CD4-positive, alpha-beta T cell treated with Interleukin-21 for 1 hour (primary cell): ENCODE results near the gene EPGN.
A peak's percentile ranks its signal among the peaks of the same experiment; 100 is the strongest.
"Not testable (repeated sequence)": the region's sequence is repeated elsewhere in the genome, so short reads cannot be mapped to it uniquely, and the experiment has no call there.

Source experiments
- DNase-seq: peaks from one replicate; pipeline ENCODE4 v3.0.0-alpha.2; 2020

Gene EPGN

DNA sequence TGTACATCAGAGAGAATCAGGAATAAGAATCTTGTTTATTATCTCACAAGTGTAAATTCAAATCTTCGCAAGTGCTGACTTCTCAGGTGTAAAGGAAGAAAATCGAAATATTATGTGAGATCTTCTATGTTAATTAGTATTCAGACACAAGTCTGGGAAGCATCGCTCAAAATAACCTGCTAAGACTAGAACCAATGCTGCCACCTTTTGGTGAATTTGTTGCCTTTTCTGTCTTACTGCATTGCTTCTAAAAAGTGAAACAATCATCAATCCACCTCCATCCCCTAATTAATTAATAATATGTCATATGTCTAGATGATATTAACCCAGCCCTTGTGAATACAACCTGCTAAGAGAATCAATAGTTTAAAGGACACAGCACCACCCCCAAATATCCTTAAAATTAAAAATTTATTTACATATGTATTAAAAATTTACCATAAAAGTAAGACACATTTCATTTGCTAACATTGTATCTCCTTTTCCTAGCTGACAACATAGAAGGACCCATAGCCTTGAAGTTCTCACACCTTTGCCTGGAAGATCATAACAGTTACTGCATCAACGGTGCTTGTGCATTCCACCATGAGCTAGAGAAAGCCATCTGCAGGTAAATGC lies 3.5 kb downstream of the EPGN start:
- peak; percentile 49 for DNase-seq

DNA sequence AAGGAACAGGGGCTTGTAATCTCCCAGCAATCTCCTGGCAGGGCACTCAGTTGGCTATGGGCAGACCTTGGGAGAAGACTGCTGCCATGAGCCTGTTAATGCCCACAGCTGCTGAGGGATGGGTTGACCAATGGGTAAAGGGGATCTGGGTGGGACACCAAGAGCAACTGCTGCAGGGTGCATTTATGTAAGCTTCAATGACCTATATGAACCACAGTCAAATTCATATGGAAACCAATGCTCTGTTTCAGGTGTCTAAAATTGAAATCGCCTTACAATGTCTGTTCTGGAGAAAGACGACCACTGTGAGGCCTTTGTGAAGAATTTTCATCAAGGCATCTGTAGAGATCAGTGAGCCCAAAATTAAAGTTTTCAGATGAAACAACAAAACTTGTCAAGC lies 6.1 kb downstream of the EPGN start:
- DNase-seq: no peak

- DNase-seq: no peak
Measured at GRCh38 chr4:74314944-74315343, 6.7 kb downstream of the EPGN start.

DNA sequence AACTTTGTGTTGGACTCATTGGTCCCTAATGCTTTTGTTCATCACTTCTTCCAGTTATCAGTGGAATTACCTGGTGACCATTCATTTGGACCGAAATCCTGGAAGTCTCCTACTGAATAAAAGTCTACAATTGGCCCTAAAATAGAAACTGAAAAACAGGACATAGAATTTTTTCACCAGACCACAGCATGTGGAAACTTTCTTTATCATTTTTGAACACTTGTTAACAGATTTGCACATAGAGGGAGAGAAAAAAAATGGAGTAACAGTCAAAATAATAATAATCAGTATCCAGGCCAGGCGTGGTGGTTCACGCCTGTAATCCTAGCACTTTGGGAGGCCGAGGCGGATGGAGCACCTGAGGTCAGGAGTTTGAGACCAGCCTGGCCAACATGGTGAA lies 7.1 kb downstream of the EPGN start:
- DNase-seq: no peak

- no peak for DNase-seq
Measured at GRCh38 chr4:74316397-74316796, 8.1 kb downstream of the EPGN start.

- DNase-seq: no peak
Measured at GRCh38 chr4:74317616-74318246, 9.5 kb downstream of the EPGN start.

- no peak for DNase-seq
Measured at GRCh38 chr4:74318276-74318675, 10.0 kb downstream of the EPGN start.

DNA sequence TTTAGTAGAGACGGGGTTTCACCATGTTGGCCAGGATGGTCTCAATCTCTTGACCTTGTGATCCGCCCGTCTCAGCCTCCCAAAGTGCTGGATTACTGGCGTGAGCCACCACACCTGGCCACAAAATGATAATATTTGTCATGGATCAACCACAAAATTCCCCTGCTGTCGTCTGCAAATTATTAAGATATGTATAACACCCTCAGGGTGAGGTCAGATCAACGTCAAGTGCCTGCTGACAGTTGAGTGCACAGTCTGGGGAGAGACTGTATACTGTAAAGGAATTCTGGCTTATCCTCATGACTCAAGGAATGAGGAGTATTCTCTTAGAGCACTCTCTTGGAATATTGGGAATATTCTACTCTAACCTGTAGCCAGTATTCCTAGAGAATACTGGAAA lies 11.2 kb downstream of the EPGN start:
- no peak for DNase-seq

GRCh38 chr4:74320559-74321118 lies 12.4 kb downstream of the EPGN start:
- DNase-seq: peak; percentile 41

DNA sequence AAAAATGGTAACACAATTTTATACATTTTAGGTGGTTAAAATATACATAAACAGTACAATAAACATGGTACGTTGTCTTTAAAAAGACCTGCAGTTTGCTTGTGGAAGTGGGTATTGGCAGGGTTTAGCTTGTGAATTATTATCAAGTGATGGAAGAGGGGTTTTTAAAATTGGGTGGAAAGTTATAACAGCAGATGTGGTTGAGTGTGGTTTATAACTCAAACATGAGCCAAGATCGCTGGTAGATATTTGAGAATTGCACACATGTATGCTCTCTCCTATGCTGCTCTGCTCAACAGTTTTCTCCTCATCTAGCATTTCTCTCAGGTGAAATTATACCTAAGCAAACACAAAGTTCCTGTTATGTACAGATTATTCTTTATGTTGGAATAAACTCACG lies 14.0 kb downstream of the EPGN start:
- DNase-seq: no peak

DNA sequence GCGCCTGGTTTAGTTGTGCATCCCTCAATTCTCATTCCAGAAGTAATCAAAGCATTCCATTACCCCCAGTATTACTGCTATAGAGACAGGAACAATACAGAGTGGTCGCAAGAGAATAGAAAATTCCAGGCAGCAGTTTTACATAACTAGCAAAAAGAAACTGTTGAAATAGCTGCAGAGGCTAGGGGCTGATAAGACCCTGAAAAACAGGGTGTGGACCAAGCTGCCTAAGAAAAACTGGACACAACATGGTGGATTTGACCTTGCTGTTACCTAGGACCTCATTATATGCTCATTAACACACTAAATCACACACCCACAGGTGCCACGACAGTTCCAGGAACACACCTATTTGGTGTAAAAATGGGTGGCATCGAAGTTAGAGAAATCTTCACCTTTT lies 15.4 kb downstream of the EPGN start:
- DNase-seq: no peak

DNA sequence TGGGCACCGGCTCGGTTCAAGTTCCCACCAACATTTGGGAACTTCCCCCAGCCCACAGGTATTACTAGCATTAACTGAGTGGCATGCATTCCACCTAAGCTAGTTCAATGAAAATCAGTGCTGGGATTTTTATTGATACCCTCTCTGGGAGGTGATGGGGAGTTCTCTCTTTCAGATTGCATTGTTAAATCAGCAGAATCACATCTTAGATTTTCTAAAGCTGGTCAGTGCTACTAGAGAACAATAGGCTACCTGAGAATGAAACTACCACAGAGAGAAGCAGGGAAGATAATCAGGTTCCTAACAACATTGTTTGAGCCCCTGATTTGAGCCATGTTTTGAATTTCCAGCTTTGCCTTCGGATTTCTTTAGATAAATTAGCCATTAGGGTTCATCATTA lies 16.0 kb downstream of the EPGN start:
- no peak for DNase-seq

- DNase-seq: no peak
Measured at GRCh38 chr4:74325886-74326285, 17.6 kb downstream of the EPGN start.

DNA sequence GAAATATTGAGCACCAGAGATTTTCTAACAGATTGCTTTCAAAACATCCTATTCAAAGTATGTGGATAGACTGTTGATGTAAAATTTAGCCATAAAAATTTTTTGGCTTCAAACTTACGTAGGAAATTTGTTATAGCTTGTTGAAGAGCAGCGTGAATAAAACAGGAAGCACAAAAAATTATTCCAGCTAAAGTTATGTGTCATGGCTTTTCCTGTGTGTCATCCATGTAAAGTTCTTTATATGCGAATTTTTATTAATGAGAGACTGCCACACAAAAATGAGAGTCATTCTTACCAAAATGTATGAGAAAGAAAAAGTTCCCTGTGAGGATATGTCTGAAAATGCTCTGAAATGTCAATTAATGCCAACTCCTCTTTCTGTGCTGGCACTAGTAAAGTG lies 19.5 kb downstream of the EPGN start:
- no peak for DNase-seq

DNA sequence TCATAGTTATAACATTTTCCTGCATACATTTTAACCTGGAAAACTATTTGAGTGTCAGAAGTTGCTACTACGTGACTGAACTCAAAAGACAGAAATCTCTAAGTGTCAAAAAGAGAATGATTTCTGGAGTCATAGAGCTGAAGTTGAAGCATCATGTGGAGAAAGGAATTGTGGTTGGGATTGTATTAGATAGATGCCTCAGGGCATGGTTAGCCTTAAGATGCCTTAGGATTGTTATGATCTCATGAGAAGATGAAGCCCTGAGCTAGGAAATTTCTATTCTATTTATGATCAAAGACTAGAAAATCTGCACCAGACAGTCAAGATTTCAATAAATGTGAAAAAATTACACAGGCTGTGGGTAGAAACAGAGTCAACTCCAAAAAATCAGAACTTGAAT lies 20.2 kb downstream of the EPGN start:
- no peak for DNase-seq

DNA sequence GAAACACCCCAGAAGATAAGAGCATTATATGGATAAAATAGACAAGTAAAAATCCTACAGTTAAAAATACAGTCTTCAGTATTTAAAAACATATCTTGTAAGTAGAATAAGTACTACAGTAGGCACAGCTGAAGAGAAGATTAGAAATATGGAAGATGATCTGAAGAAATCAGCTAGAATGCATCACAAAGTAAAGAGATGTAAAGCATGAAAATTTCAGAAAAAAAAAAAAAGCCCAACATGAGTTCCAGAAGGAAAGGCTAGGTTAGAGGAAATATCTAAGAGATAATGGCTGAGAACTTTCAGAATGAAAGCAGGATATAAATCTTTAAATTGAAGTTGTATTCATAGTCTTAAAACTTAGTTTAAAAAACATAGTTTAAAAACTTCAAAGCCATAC lies 21.0 kb downstream of the EPGN start:
- no peak for DNase-seq

DNA sequence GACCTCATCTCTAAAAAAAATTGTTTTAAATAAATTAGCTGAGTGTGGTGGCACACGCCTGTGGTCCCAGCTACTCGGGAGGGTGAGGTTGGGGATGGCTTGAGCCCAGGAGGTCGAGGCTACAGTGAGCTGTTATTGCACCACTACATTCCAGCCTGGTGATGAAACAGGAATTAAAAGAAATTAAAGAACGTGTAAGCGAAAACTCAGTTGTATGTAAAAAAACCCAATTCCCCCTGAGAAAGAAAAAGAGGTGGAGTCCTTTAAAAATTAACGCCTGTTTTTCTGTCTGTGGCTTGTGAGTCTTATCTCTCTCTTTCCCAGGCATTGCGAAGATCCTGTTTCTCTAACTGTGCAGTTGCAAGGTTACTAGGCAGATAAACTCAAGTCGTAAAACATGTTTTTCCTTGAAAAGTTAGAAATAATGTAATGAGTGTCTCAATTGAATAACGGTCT lies 22.1 kb downstream of the EPGN start:
- DNase-seq: no peak

DNA sequence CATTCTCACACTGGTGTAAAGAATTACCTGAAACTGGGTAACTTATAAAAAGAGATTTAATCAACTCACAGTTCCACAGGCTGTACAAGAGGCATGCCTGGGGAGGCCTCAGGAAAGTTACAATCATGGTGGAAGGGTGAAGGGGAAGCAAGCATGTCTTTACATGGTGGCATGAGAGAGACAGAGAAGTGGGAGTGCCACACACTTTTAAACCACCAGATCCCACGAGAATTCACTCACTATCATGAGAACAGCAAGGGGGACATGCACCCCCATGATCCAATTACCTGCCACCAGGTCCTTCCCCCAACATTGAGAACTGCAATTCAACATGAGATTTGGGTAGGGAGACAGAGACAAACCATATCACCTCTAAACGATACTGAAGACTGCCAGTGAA lies 23.0 kb downstream of the EPGN start:
- no peak for DNase-seq

DNA sequence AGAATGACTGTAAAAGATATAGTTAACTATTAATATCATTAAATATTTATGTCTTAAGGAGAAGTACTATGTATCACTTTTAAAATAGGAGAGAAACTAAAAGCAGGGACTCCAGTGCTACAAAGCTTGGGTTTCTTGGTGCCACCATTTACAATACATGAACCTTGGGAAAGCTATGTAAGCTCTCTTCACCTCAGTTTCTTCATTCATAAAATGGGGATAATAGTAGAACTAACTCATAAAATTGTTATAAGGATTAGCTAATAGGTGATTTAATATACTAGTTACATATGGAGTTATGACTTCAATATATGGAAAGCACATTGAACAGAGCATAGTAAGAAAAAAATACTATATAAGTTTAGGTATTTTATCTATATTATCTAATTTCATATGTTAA lies 23.7 kb downstream of the EPGN start:
- DNase-seq: no peak

DNA sequence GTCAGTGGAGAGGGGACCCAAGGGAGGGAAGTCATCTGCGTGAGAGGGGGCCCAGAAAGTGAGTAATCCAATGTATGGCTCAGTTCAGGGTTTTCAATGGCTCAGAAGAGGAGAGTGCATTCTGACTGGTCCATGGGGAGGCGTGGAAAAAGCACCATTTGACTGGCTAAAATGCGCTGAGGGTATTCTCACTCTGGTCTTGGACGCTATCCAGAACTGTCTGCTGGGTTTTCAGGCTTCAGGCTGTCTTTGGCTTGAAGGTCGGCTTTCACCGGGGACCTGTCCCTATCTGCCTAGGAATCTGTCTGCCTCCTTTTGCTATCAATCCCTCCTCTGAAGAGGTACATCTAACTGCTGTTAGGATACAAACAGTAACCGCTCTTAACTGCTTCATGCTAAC lies 26.4 kb downstream of the EPGN start:
- DNase-seq: no peak

- peak; percentile 21 for DNase-seq
Measured at GRCh38 chr4:74335341-74336021, 27.2 kb downstream of the EPGN start.

GRCh38 chr4:74338792-74339333 lies 30.6 kb downstream of the EPGN start:
- DNase-seq: peak; percentile 11

DNA sequence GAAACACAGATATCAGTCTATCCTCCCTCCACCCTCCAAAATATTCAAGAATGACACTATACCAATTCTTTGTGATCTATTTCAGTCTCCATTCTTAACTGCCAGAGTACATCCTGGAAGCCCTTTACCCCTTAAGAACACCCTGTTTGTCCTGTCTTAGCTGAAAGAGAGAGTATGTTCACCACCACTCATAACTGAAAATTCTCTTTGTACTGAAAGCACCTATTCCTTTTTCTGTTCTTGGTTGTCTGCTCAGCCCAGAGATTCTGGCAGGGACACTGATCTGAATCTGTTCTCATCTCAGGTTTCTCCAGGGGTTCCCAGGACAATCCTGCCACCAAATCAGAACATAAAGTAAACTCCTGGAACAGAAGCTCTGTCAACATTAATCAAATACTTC lies 31.2 kb downstream of the EPGN start:
- no peak for DNase-seq

- not testable (repeated sequence) for DNase-seq
Measured at GRCh38 chr4:74340421-74340820, 32.2 kb downstream of the EPGN start.
